ENCODE results near the gene GPR156.

The GPR156 gene

DNA sequence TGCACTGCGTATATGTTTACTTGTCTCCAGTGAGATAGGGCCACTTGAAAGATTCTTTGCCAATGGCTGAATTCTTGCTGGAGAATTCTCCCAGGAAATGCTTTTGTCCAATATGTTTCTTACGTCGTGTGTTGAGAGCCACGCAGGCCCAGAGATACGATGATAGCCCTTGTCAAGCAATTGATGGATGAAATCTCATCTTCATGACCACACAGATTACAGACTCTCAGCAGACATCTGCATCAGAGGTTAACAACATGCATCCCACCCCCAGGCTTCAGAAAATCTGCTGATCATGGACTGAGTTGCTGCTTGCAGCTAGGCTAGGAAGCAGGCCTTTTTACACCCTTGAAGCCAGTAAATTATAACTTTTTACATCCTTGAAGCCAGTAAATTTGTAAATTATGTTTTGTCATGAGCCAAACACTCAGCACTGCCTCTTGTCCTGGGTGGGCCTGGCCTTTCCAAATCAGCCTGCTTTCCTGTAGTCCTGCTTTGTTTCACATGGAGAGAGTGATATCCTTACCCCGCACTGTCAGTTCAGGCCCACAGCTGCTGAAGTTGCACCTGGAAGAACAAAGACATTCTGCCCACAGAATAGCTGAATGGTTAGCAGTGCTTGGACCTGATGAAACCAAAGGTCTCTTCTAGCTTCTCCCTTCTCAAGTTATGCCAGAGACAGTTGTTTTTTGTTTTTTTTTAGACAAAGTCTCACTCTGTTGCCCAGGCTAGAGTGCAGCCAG, 84.4 kb downstream of the GPR156 start:
- no peaks in the 10 kb centered on the region for H3K9me3 ChIP-seq
- H3K36me3 ChIP-seq, result no peaks in the 10 kb centered on the region
- H3K27me3 ChIP-seq, result no peaks in the 10 kb centered on the region
- H3K4me3 ChIP-seq, result no peak overlapping the region
- H3K27ac ChIP-seq, result no peak overlapping the region
- no peaks in the 10 kb centered on the region for H4K20me1 ChIP-seq
- TF ChIP-seq Cebpa-rat (IDR thresholded peaks at IDR 0.05), result no peak
- no peak overlapping the region for H3K4me2 ChIP-seq
- no peak overlapping the region for H3K9ac ChIP-seq
- H3K4me1 ChIP-seq, result no peaks in the 10 kb centered on the region

- H3K4me1 ChIP-seq, result no peaks in the 10 kb centered on the region
- no peak overlapping the region for H3K4me3 ChIP-seq
- no peaks in the 10 kb centered on the region for H3K27me3 ChIP-seq
- H3K27ac ChIP-seq, result no peak overlapping the region
- no peak overlapping the region for H3K4me2 ChIP-seq
- no peaks in the 10 kb centered on the region for H4K20me1 ChIP-seq
- H3K36me3 ChIP-seq, result no peaks in the 10 kb centered on the region
- H3K9me3 ChIP-seq, result no peaks in the 10 kb centered on the region
- TF ChIP-seq Cebpa-rat (IDR thresholded peaks at IDR 0.05), result no peak
- H3K9ac ChIP-seq, result no peak overlapping the region
Measured at GRCh38 chr3:120198305-120198878, 86.6 kb downstream of the GPR156 start.

DNA sequence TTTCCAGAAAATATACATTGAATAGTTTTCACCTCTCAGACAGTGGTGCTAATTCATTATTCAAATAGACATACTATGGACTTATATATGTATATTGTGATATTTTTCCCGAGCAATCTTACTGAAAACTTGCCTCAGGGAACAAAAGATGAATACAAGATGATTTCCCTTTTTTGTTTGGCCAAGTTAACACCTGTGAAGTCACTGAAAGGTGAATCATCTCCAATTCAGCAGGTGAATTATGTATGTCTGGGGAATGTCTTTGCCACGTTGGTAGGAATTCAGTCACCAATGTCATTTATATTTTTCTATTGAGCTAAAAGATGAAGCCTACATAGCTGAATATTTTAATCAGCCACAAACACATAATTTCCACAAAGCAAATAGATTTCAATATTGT, 88.2 kb downstream of the GPR156 start:
- H3K4me1 ChIP-seq, result no peaks in the 10 kb centered on the region
- H3K4me3 ChIP-seq, result no peak overlapping the region
- TF ChIP-seq Cebpa-rat (IDR thresholded peaks at IDR 0.05), result no peak
- no peak overlapping the region for H3K4me2 ChIP-seq
- H3K36me3 ChIP-seq, result no peaks in the 10 kb centered on the region
- no peaks in the 10 kb centered on the region for H3K27me3 ChIP-seq
- no peaks in the 10 kb centered on the region for H4K20me1 ChIP-seq
- H3K9me3 ChIP-seq, result no peaks in the 10 kb centered on the region
- no peak overlapping the region for H3K27ac ChIP-seq
- H3K9ac ChIP-seq, result no peak overlapping the region

DNA sequence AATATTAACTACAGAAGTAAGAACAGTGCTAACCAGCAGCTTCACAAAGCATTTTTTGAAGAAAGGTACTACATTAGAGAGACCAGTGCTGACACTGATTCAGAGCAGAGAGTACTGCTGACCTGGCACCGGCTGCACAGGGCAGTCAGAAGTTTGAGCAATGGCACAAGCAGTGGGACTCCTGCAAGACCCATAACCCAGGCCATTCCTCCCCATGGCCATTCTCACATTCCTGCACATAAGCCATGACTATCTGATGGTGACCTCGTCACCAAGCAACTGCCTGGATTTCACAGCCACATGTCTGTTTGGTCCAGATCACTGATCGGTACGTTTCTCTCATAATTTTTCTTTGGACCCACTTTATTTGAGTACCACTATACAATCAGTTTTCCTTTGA, 88.7 kb downstream of the GPR156 start:
- Histone ChIP-seq H3K9me3 (no peaks in the 10 kb centered on the region), H3K36me3 (no peaks in the 10 kb centered on the region), H3K4me2 (no peak overlapping the region), H3K4me3 (no peak overlapping the region), H3K27me3 (no peaks in the 10 kb centered on the region), H3K9ac (no peak overlapping the region), H3K4me1 (no peaks in the 10 kb centered on the region), H3K27ac (no peak overlapping the region), H4K20me1 (no peaks in the 10 kb centered on the region)
- no peak for TF ChIP-seq Cebpa-rat (IDR thresholded peaks at IDR 0.05)

DNA sequence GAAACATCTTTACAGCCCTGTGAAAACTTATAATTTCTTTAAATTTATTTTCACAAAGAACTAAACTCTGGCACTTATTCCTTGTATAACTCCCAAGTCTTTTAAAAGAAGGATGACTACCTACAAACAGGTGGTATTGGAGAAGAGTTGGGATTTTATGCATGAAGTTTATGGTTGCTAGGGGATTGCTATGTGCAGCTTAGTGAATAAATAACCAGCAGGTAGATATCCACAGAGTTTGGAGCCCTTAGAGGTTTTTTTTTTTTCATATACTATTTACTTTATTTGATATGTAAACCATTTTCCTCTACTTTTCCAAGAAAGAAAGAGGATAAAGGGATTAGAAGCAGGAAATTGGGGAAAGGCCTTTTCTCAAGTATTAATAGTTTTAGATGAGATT, 91.5 kb downstream of the GPR156 start:
- H3K4me3 ChIP-seq, result no peak overlapping the region
- TF ChIP-seq Cebpa-rat (IDR thresholded peaks at IDR 0.05), result no peak
- H3K9ac ChIP-seq, result no peak overlapping the region
- no peaks in the 10 kb centered on the region for H3K9me3 ChIP-seq
- H3K4me1 ChIP-seq, result no peaks in the 10 kb centered on the region
- H3K27ac ChIP-seq, result no peak overlapping the region
- no peaks in the 10 kb centered on the region for H4K20me1 ChIP-seq
- H3K4me2 ChIP-seq, result no peak overlapping the region
- H3K27me3 ChIP-seq, result no peaks in the 10 kb centered on the region
- no peaks in the 10 kb centered on the region for H3K36me3 ChIP-seq

GRCh38 chr3:120192579-120192978, 92.4 kb downstream of the GPR156 start:
- no peaks in the 10 kb centered on the region for H3K9me3 ChIP-seq
- H3K36me3 ChIP-seq, result no peaks in the 10 kb centered on the region
- no peak for TF ChIP-seq Cebpa-rat (IDR thresholded peaks at IDR 0.05)
- no peaks in the 10 kb centered on the region for H3K27me3 ChIP-seq
- H3K9ac ChIP-seq, result no peak overlapping the region
- no peaks in the 10 kb centered on the region for H3K4me1 ChIP-seq
- no peaks in the 10 kb centered on the region for H4K20me1 ChIP-seq
- no peak overlapping the region for H3K27ac ChIP-seq
- H3K4me3 ChIP-seq, result no peak overlapping the region
- no peak overlapping the region for H3K4me2 ChIP-seq

GRCh38 chr3:120192159-120192558, 92.9 kb downstream of the GPR156 start:
- Histone ChIP-seq H3K4me3 (no peak overlapping the region), H3K9ac (no peak overlapping the region), H3K4me1 (no peaks in the 10 kb centered on the region), H3K27me3 (no peaks in the 10 kb centered on the region), H3K9me3 (no peaks in the 10 kb centered on the region), H3K36me3 (no peaks in the 10 kb centered on the region), H3K27ac (no peak overlapping the region), H3K4me2 (no peak overlapping the region), H4K20me1 (no peaks in the 10 kb centered on the region)
- TF ChIP-seq Cebpa-rat (IDR thresholded peaks at IDR 0.05), result no peak

GRCh38 chr3:120182613-120183511, 102.2 kb downstream of the GPR156 start:
- Histone ChIP-seq H4K20me1 (no peaks in the 10 kb centered on the region), H3K27ac (no peak overlapping the region), H3K27me3 (no peaks in the 10 kb centered on the region), H3K4me2 (no peak overlapping the region), H3K4me1 (no peaks in the 10 kb centered on the region), H3K4me3 (no peak overlapping the region), H3K36me3 (no peaks in the 10 kb centered on the region), H3K9ac (no peak overlapping the region), H3K9me3 (no peaks in the 10 kb centered on the region)
- no peak for TF ChIP-seq Cebpa-rat (IDR thresholded peaks at IDR 0.05)

DNA sequence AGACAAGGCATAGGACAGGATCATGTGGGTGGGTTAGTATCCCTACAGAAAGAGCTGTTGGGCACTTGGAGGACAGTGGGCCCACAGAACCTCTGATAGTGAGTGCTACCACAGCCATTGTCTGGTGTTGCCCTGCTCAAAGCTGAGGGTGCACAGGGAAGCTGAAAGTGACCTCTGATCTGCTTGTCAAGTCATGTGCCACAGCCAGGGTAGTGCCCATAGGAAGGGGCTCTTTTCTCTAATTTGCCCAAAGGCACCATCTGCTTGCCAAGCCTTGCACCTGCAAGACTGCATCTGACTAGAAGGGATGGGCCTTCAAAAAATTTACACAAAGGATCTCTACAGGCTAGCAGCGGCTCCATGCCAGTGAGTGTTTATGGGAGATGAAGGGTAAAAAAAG, 103.4 kb downstream of the GPR156 start:
- Histone ChIP-seq H3K4me2 (no peak overlapping the region), H3K27ac (no peak overlapping the region), H3K36me3 (no peaks in the 10 kb centered on the region)

More for the DNA sequence above, 103.4 kb downstream of the GPR156 start:
- Histone ChIP-seq H3K9ac (no peak overlapping the region), H4K20me1 (no peaks in the 10 kb centered on the region), H3K4me3 (no peak overlapping the region), H3K27me3 (no peaks in the 10 kb centered on the region), H3K4me1 (no peaks in the 10 kb centered on the region), H3K9me3 (no peaks in the 10 kb centered on the region)
- no peak for TF ChIP-seq Cebpa-rat (IDR thresholded peaks at IDR 0.05)

Measured in BLaER1 (cell line).